ENCODE measurements around the gene MPST. TPM values are rescaled to one million over a fixed set of nuclear protein-coding genes. Genes with fewer than 3 reads are reported as not detected.

MPST gene
- total RNA-seq, 2 experiments from 2014 or later, result 29.6 to 32.7 TPM

GRCh38 chr22:37028692-37029674 lies 9.4 kb downstream of the MPST start:
- Mint-ChIP-seq H3K9me3 (no peaks in the 10 kb centered on the region), H3K36me3 (ENCODE audit: low read depth) (peaks cover 8% of the 10 kb centered on the region), H3K27ac (no peak overlapping the region), H3K4me1 (peaks cover 2% of the 10 kb centered on the region), H3K4me3 (no peak overlapping the region), H3K27me3 (peaks cover 5% of the 10 kb centered on the region)
- CTCF ChIA-PET, result interaction anchor here (0.6 to 1.6 kb wide), 4 partner anchors 7 to 184 kb away, joined by 3 to 5 read pairs (median 4); no protein-coding TSS in a partner anchor
- POLR2A ChIA-PET, result interaction anchor here (1.3 kb wide), 1 partner anchor 191 kb away, joined by 3 read pairs; no protein-coding TSS in a partner anchor
- DNase-seq, result no peak

- Mint-ChIP-seq H3K27me3 (peaks cover 14% of the 10 kb centered on the region), H3K4me3 (no peak overlapping the region), H3K9me3 (no peaks in the 10 kb centered on the region), H3K36me3 (ENCODE audit: low read depth) (peaks cover 4% of the 10 kb centered on the region), H3K27ac (no peak overlapping the region), H3K4me1 (no peaks in the 10 kb centered on the region)
- DNase-seq, result no peak
- ChIA-PET POLR2A (interaction anchor here (1.0 to 1.3 kb wide), 2 partner anchors 101 to 189 kb away, joined by 3 read pairs; no protein-coding TSS in a partner anchor), CTCF (interaction anchor here (1.2 kb wide), 1 partner anchor 9 kb away, joined by 4 read pairs; no protein-coding TSS in a partner anchor)
Observed at GRCh38 chr22:37030560-37031281, 11.2 kb downstream of the MPST start.

DNA sequence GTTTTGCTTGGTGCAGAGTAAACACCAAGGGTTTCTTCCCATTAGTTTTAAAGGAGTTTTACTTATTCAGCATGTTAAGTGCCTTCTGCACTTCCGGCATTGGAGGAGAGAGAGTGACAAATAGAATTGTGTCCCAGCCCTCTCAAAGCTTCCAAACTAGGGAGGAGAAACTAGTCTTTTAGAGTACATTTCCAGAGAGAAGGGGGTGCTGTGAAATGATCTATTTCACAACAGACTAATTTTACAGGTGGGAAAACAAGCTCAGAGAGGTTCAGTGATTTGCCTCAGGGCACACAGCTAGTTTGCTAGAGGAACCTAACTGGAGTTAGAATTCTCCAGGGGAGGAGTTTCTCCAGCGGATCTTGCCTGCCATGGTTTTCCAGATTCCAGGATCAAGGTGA lies 12.6 kb downstream of the MPST start:
- Mint-ChIP-seq H3K27me3 (peaks cover 18% of the 10 kb centered on the region), H3K4me1 (no peaks in the 10 kb centered on the region), H3K9me3 (no peaks in the 10 kb centered on the region), H3K36me3 (ENCODE audit: low read depth) (peaks cover 4% of the 10 kb centered on the region), H3K4me3 (no peak overlapping the region), H3K27ac (no peak overlapping the region)
- ChIA-PET CTCF (interaction anchor here (0.7 to 1.4 kb wide), 4 partner anchors 10 to 461 kb away, joined by 3 to 6 read pairs (median 4); no protein-coding TSS in a partner anchor), POLR2A (no interaction called here)
- DNase-seq, result no peak

DNA sequence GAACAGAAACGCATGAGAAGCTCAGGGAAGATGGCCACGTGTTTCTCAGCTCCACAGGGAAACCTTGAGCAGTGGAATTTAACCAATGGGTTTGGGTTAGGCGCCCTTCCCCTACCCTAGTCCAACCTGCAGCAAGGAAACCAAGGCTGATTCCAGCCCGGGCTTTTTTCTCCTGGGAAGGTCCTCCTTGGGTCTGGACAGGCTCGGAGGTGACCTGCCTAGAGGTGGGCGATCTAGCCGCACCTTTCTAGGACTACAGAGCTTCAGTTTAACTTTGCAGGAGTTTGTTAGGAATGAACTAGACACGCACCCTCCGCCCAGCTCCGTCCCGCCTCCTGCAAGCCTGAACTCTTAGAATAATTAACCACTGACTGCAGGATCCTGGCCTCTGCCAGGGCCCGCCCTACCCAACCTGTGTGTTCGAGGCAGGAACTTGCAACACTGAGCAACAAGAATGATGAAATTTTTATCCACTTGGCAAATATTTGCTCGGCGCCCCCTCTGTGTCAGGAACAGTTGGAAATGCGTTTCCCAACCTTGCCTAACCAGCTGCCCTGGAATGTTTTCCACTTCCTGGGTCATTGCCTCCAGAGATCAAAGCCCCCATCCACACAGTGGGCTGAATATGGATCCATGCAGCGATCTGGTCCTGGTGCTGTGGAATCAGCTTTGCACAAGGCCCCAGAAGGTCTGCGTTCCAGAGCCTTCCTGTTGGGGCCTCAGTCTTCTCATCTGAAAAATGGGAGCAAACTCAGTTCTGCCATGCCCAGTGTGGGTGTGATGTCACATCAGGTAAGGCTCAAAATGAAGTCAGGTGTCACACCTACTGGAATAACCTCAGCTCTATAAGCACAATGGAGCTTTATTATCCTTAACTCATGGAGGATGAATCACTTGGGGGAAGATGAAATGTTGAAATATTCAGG lies 13.3 kb downstream of the MPST start:
- ChIA-PET POLR2A (no interaction called here), CTCF (interaction anchor here (0.8 to 1.4 kb wide), 3 partner anchors 11 to 34 kb away, joined by 3 to 5 read pairs (median 3); no protein-coding TSS in a partner anchor)
- Mint-ChIP-seq H3K4me3 (no peak overlapping the region), H3K27me3 (peaks cover 18% of the 10 kb centered on the region), H3K27ac (no peak overlapping the region), H3K4me1 (no peaks in the 10 kb centered on the region), H3K36me3 (ENCODE audit: low read depth) (peaks cover 2% of the 10 kb centered on the region), H3K9me3 (no peaks in the 10 kb centered on the region)
- no peak for DNase-seq

- CTCF ChIA-PET, result no interaction called here
- Mint-ChIP-seq H3K27ac (no peak overlapping the region), H3K9me3 (no peaks in the 10 kb centered on the region), H3K27me3 (peaks cover 18% of the 10 kb centered on the region), H3K4me3 (no peak overlapping the region), H3K4me1 (no peaks in the 10 kb centered on the region), H3K36me3 (ENCODE audit: low read depth) (no peaks in the 10 kb centered on the region)
- no peak for DNase-seq
- POLR2A ChIA-PET, result no interaction called here
Observed at GRCh38 chr22:37033605-37034430, 14.3 kb downstream of the MPST start.

GRCh38 chr22:37036655-37037377 lies 17.3 kb downstream of the MPST start:
- H3K4me3 Mint-ChIP-seq, result no peak overlapping the region
- H3K27ac Mint-ChIP-seq, result no peak overlapping the region
- ChIA-PET POLR2A (no interaction called here), CTCF (interaction anchor here (0.7 kb wide), 1 partner anchor 18 kb away, joined by 3 read pairs; no protein-coding TSS in a partner anchor)
- H3K9me3 Mint-ChIP-seq, result no peaks in the 10 kb centered on the region
- H3K36me3 Mint-ChIP-seq (ENCODE audit: low read depth), result no peaks in the 10 kb centered on the region
- H3K27me3 Mint-ChIP-seq, result peaks cover 25% of the 10 kb centered on the region
- peaks cover 12% of the 10 kb centered on the region for H3K4me1 Mint-ChIP-seq
- DNase-seq, result no peak

DNA sequence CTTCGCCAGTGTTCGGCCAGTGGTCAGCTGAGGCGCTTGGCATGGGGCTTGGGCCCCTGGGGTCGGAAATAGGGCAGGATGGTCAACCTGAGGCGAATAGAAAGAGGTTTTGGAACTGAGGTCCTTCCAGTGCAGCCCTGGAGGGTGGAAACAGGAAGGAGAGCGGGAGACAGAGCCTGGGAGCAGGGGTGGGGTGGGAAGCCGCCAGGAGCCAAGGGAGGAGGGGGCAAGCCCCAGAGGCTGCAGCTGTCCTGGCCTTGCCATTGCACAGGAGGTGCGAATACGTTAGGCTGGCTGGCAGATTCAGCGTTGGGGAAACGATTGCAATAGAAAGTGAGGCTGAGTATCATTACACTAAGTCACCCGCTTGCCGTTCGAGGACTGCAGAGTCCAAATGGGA lies 18.1 kb downstream of the MPST start:
- H3K4me3 Mint-ChIP-seq, result no peak overlapping the region
- CTCF ChIA-PET, result interaction anchor here (0.6 kb wide), 1 partner anchor 57 kb away, joined by 3 read pairs; no protein-coding TSS in a partner anchor
- peaks cover 22% of the 10 kb centered on the region for H3K27me3 Mint-ChIP-seq
- POLR2A ChIA-PET, result no interaction called here
- no peak overlapping the region for H3K27ac Mint-ChIP-seq
- H3K9me3 Mint-ChIP-seq, result no peaks in the 10 kb centered on the region
- H3K36me3 Mint-ChIP-seq (ENCODE audit: low read depth), result no peaks in the 10 kb centered on the region
- DNase-seq, result no peak
- H3K4me1 Mint-ChIP-seq, result peaks cover 13% of the 10 kb centered on the region

GRCh38 chr22:37039466-37039865 lies 19.9 kb downstream of the MPST start:
- Mint-ChIP-seq H3K27me3 (peaks cover 20% of the 10 kb centered on the region), H3K9me3 (no peaks in the 10 kb centered on the region), H3K36me3 (ENCODE audit: low read depth) (no peaks in the 10 kb centered on the region), H3K4me3 (no peak overlapping the region), H3K27ac (no peak overlapping the region), H3K4me1 (peaks cover 16% of the 10 kb centered on the region)
- CTCF ChIA-PET, result interaction anchor here (0.6 kb wide), 1 partner anchor 223 kb away, joined by 3 read pairs; no protein-coding TSS in a partner anchor
- POLR2A ChIA-PET, result no interaction called here
- no peak for DNase-seq

DNA sequence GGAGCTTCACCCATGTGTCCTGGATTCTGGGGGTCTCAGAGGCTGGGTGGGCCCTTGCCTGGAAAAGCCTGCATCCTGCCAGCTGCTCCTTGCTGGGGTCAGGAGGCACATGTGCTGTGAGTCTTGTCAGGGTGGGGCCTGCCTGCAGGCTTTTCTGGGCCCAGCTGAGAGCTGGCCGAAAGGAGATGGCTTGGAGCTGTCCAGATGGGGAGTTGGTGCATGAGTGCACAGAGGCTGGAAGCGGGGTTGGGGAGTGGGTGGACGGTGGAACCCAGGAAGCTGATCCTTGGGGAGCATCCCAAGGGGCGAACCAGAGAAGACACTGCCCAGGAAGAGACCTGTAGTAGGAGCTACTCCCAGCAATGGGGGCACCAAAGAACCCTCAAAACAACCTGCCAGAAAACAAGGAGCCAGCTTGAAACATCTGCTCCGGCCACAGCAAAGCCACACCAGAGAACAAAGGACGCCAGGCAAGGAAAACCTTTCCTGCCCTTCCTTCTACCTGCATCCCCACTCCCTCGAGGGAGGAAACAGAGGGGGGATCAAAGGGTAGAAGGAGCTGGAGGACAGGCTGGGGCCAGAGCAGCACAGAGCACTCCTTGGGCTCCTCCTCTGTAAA lies 23.8 kb downstream of the MPST start:
- no peaks in the 10 kb centered on the region for H3K9me3 Mint-ChIP-seq
- H3K4me1 Mint-ChIP-seq, result peaks cover 26% of the 10 kb centered on the region
- no peaks in the 10 kb centered on the region for H3K36me3 Mint-ChIP-seq (ENCODE audit: low read depth)
- H3K27ac Mint-ChIP-seq, result no peak overlapping the region
- no peak for DNase-seq
- POLR2A ChIA-PET, result no interaction called here
- peaks cover 6% of the 10 kb centered on the region for H3K27me3 Mint-ChIP-seq
- CTCF ChIA-PET, result interaction anchor here (1.0 to 4.1 kb wide), 9 partner anchors 8 to 267 kb away, joined by 3 to 33 read pairs (median 4); partner anchors contain the start of genes IFT27 and KCTD17
- H3K4me3 Mint-ChIP-seq, result no peak overlapping the region

DNA sequence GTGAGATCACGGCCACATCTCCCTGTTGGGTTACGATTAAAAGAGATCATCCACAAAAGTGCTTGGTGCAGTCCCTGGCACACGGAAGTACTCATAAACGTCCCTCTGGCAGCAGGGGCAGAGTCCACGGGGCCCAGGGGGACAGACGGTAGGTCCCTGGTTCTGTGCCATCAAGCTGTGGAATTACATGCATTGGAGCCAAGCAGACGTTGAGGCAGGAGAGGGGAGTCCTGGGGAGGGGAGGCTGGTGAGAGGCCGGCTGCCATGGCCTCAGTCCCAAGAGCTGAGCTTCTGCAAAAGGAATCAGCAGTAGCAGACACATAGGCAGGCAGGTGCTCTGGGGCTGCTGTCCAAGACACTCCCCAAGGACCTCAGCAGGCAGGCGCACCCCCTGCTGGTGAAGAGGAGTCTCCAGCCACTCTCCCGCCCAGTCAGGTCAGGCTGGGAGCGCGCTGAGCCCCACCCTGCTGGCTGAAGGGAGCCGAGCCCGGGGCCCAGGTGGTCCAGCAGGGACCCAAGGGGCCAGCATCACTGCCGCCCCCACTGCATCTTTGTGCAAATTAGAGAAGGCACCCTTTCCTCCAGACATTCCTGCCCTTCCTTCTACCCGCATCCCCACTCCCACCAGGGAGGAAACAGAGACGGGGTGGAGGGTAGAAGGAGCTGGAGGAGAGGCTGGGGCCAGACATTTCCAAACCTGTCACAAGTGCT lies 24.4 kb downstream of the MPST start:
- Mint-ChIP-seq H3K4me3 (no peak overlapping the region), H3K4me1 (peaks cover 26% of the 10 kb centered on the region), H3K27me3 (peaks cover 6% of the 10 kb centered on the region), H3K36me3 (ENCODE audit: low read depth) (no peaks in the 10 kb centered on the region), H3K9me3 (no peaks in the 10 kb centered on the region), H3K27ac (no peak overlapping the region)
- DNase-seq, result peak; percentile 66
- CTCF ChIA-PET, result interaction anchor here (1.0 to 4.1 kb wide), 12 partner anchors 8 to 268 kb away, joined by 3 to 33 read pairs (median 4); partner anchors contain the start of genes IFT27 and KCTD17
- POLR2A ChIA-PET, result no interaction called here

All from activated CD4-positive, alpha-beta memory T cell treated with anti-CD3 and anti-CD28 coated beads, Interleukin-2, amount 10 ng/mL, durations not matched to agents 7 days and 5 days (primary cell).